ENCODE data around the gene DOP1B. TPM values are rescaled to one million over a fixed set of nuclear protein-coding genes. Genes with fewer than 3 reads are reported as not detected.
A peak's percentile ranks its signal among the peaks of the same experiment; 100 is the strongest.

The DOP1B gene
- total RNA-seq, 2 experiments from 2014 or later: 23.1 to 24.9 TPM

DNA sequence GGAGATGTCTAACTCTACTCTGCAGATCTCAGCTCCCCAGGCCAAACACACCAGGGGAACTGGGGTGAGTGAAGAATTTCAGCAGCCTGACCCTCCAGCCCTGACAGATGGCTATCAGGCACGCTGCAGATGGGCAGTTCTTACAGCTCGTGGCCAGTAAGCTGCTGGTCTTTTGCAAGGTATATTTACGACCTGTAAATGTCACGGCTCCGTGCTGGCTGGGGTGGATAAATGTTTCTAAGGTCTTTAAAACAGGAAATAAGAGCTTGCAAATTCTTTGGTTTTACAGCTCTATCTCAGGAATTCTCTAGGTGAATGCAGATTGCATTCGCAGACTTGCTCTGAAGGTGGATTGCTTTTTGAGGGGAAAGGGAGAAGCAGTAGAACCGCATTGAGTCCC is 10.1 kb downstream of the DOP1B start:
- Mint-ChIP-seq H3K27ac (no peak overlapping the region), H3K4me3 (no peak overlapping the region), H3K36me3 (ENCODE audit: low read depth) (peaks cover 40% of the 10 kb centered on the region), H3K4me1 (peaks cover 17% of the 10 kb centered on the region), H3K9me3 (no peaks in the 10 kb centered on the region), H3K27me3 (no peaks in the 10 kb centered on the region)
- no peak for DNase-seq
- CTCF ChIA-PET: interaction anchor here (1.4 kb wide), 1 partner anchor 8 kb away, joined by 3 read pairs; no protein-coding TSS in a partner anchor
- POLR2A ChIA-PET: no interaction called here

DNA sequence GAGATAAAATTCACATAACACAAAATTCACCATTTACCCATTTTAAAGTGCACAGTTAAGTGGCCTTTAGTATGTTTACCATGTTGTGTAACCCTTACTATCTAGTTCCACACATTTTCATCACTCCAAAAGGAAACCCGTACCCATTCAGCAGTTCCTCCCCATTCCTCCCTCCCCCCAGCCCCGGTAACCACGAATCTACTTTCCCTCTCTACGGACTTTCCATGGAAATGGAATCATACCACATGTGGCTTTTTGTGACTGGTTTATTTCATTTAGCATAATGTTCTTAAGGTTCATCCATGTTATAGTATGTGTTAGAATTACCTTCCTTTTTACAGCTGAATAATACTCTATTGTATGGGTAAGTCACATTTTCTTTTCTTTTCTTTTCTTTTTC is 10.9 kb downstream of the DOP1B start:
- no peak for DNase-seq
- Mint-ChIP-seq H3K9me3 (no peaks in the 10 kb centered on the region), H3K4me1 (peaks cover 20% of the 10 kb centered on the region), H3K4me3 (no peak overlapping the region), H3K36me3 (ENCODE audit: low read depth) (peaks cover 41% of the 10 kb centered on the region), H3K27me3 (no peaks in the 10 kb centered on the region), H3K27ac (no peak overlapping the region)
- CTCF ChIA-PET: interaction anchor here (1.4 kb wide), 1 partner anchor 9 kb away, joined by 3 read pairs; no protein-coding TSS in a partner anchor
- POLR2A ChIA-PET: interaction anchor here (0.8 kb wide), 1 partner anchor 18 kb away, joined by 3 read pairs; no protein-coding TSS in a partner anchor

DNA sequence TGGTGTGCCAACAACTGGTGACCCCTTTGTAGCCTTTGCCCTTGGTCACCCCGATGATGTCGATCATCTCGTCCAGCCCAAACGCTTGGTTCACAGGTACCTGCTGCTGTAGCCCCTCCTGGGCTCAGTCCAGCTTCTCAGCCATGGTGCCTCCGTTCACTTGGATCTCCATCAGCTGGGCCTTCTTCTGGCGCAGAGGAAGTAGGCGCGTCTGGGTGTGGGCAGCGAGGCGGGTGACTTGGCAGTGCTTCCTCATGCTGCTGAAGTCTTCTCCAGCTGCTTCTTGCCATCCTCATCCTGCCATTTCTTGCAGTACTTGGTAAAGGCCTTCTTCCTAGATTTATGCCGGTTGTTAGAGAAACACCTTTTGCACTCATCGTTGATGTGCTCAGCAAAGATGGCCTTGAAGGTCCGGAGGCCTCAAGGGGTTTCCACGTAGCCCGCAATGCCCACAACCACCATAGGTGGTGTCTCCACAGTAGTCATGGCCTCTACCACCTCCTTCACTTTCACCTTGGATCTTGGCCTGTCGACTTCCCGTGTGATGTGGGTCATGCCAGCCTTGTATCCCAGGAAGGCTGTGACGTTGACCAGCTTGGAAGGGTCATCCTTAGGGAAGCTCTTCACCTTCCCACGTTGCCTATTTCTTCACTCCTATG is 13.0 kb downstream of the DOP1B start:
- ChIA-PET POLR2A (interaction anchor here (1.1 kb wide), 1 partner anchor 34 kb away, joined by 3 read pairs; no protein-coding TSS in a partner anchor), CTCF (interaction anchor here (0.6 kb wide), 1 partner anchor 18 kb away, joined by 3 read pairs; no protein-coding TSS in a partner anchor)
- no peaks in the 10 kb centered on the region for H3K9me3 Mint-ChIP-seq
- no peaks in the 10 kb centered on the region for H3K27me3 Mint-ChIP-seq
- H3K4me1 Mint-ChIP-seq: peaks cover 20% of the 10 kb centered on the region
- no peak overlapping the region for H3K27ac Mint-ChIP-seq
- H3K36me3 Mint-ChIP-seq (ENCODE audit: low read depth): peaks cover 35% of the 10 kb centered on the region
- DNase-seq: no peak
- H3K4me3 Mint-ChIP-seq: no peak overlapping the region

DNA sequence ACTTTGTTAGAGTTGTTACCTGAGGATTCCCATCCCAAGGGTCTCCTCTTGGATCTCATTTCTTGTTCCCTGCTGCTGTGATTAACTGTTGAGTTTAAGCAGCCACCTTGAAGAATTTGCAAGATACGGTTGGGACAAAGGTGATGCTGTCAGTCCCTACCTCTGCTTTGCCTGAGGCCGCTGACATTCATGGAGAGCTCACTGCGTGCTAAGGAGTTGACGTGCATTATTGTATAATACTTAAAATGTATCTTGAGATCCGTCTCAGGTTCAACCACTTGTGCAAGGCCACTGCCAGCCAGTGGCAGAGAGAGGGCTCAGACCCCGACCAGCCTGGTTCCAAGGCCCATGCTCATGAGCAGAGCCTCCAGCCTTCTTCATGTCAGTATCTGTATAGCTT is 14.2 kb downstream of the DOP1B start:
- ChIA-PET CTCF (no interaction called here), POLR2A (no interaction called here)
- Mint-ChIP-seq H3K36me3 (ENCODE audit: low read depth) (peaks cover 37% of the 10 kb centered on the region), H3K4me3 (no peak overlapping the region), H3K9me3 (no peaks in the 10 kb centered on the region), H3K27me3 (no peaks in the 10 kb centered on the region), H3K4me1 (peaks cover 29% of the 10 kb centered on the region), H3K27ac (no peak overlapping the region)
- no peak for DNase-seq

DNA sequence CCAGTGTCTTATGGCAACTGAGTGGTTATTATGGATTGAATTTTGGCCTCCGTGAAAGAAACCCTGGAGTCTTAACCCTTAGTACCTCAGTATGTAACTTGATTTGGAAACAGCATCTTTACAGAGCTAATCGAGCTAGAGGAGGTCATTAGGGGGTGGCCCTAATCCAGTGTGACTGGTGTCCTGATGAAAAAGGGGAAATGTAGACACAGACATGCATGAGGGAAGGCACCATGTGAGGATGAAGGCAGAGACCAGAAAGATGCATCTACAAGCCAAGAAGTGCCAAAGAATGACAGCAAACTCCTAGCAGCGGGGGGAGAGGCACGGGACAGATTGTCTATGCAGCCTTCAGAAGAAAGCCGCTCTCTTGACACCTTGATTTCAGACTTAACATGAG is 14.7 kb downstream of the DOP1B start:
- Mint-ChIP-seq H3K4me3 (no peak overlapping the region), H3K4me1 (peaks cover 33% of the 10 kb centered on the region), H3K36me3 (ENCODE audit: low read depth) (peaks cover 36% of the 10 kb centered on the region), H3K27ac (peak overlapping the region; percentile 53), H3K9me3 (no peaks in the 10 kb centered on the region), H3K27me3 (no peaks in the 10 kb centered on the region)
- no peak for DNase-seq
- ChIA-PET CTCF (no interaction called here), POLR2A (interaction anchor here (1.1 kb wide), 1 partner anchor 36 kb away, joined by 3 read pairs; the partner anchor contains the start of gene CBR3)

DNA sequence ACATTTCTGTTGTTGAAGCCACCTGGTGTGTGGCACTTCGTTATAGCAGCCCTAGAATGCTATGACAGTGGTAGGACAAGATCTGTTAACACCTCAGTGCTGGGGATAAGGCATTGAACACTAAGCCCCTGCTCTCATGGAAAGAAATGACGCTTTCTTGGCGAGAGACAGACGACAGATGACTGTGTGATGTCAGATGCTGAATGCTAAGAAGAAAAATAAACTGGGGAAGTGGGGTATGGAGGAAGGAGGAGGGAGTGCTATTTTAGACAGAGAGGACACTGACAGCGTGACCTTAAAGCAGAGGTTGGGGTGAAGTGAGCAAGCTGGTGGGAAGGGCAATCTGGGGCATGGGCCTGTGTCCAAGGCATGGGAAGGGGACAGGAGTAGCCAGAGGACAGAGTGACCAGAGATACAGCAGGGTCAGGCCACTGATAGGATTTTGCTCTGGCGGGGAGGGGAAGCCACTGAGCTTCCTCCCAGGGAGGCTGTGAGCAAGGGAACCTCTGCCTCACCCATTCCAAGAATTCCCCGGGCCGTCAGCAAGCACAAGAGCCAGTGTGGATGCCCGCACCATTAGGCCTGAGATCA is 15.2 kb downstream of the DOP1B start:
- Mint-ChIP-seq H3K9me3 (no peaks in the 10 kb centered on the region), H3K27me3 (no peaks in the 10 kb centered on the region), H3K27ac (peak overlapping the region; percentile 53), H3K4me1 (peaks cover 33% of the 10 kb centered on the region), H3K36me3 (ENCODE audit: low read depth) (peaks cover 31% of the 10 kb centered on the region), H3K4me3 (no peak overlapping the region)
- CTCF ChIA-PET: interaction anchor here (2.2 kb wide), 1 partner anchor 8 kb away, joined by 18 read pairs; no protein-coding TSS in a partner anchor
- DNase-seq: no peak
- POLR2A ChIA-PET: interaction anchor here (1.1 kb wide), 1 partner anchor 37 kb away, joined by 3 read pairs; the partner anchor contains the start of gene CBR3

DNA sequence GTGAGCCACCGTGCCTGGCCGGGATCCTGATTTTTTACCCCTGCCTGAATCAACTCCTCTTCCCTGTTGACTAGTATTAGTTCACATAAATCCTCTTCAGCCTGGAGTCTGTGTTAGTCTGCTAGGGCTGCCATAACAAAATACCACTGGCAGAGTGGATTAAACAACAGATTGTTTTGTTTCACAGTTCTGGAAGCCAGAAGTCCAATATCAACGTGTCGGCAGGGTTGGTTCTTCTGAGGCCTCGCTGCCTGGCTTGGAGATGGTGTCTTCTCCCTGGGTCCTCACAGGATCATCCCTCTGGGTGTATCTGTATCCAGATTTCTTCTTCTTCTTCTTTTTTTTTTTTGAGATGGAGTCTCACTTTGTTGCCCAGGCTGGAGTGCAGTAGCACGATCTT is 18.2 kb downstream of the DOP1B start:
- peak overlapping the region; percentile 93 for H3K27ac Mint-ChIP-seq
- H3K4me1 Mint-ChIP-seq: peaks cover 36% of the 10 kb centered on the region
- H3K27me3 Mint-ChIP-seq: no peaks in the 10 kb centered on the region
- peaks cover 18% of the 10 kb centered on the region for H3K36me3 Mint-ChIP-seq (ENCODE audit: low read depth)
- H3K4me3 Mint-ChIP-seq: no peak overlapping the region
- ChIA-PET CTCF (interaction anchor here (1.8 to 2.2 kb wide), 7 partner anchors 15 to 146 kb away, joined by 6 to 20 read pairs (median 16); partner anchors contain the start of gene MORC3), POLR2A (interaction anchor here (1.2 to 2.0 kb wide), 5 partner anchors 15 to 39 kb away, joined by 6 to 17 read pairs (median 10); partner anchors contain the start of genes CBR3 and DOP1B)
- no peak for DNase-seq
- H3K9me3 Mint-ChIP-seq: no peaks in the 10 kb centered on the region

DNA sequence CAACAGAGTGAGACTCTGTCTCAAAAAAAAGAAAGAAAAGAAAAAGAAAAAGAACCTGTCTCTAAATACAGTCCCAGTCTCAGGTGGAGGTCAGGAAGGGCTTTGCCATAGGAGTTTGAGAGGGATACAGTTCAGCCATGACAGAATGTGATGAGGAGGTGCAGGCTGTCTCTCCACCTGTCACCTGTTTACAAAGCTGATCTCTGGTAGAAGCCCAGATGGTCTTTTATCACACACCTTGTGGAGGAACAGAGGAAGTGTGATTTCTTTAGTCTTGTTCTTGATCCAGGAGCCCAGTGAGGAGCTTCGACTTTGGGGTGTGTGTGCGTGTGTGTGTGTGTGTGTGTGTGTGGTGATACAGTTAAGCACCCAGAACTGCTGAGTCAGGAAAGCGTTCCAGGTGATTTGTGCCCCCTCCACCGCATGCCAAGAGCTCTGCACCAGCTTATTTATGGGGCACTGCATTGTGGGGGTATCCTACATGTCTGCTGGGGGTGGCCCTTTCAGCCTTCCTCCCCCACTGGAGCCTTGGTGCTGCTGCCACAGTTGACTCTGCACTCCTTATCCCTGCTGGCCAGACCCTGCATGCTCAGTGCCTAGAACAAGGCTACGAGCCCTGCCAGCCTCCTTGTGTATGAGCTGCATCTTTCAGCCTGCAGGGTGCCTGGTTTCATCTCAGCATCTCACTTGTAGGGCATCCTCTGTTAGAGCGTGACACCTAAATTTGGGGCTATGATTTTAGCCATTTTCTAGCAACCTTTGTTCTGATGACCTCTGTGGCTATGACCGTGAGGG is 19.3 kb downstream of the DOP1B start:
- no peaks in the 10 kb centered on the region for H3K27me3 Mint-ChIP-seq
- H3K27ac Mint-ChIP-seq: no peak overlapping the region

DNA sequence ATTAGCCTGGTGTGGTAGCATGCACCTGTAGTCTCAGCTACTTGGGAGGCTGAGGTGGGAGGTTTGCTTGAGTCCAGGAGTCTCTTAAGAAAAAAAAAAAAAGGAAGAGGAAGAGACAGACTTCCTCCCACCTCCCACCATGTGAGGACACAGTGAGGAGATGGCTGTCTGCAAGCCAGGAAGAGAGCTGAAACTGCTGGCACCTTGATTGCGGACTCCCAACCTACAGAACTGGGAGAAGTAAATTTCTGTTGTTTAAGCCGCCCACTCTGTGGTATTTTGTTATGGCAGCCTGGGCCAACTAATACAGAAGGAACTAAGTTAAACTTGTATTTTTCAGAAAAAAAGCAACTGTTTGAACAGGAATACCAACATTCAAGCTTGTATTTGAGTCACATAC is 21.7 kb downstream of the DOP1B start:
- H3K9me3 Mint-ChIP-seq: no peaks in the 10 kb centered on the region
- peaks cover 14% of the 10 kb centered on the region for H3K36me3 Mint-ChIP-seq (ENCODE audit: low read depth)
- peaks cover 25% of the 10 kb centered on the region for H3K4me1 Mint-ChIP-seq

More for the DNA sequence above, 19.3 kb downstream of the DOP1B start:
- CTCF ChIA-PET: no interaction called here
- Mint-ChIP-seq H3K4me1 (peaks cover 34% of the 10 kb centered on the region), H3K9me3 (no peaks in the 10 kb centered on the region), H3K36me3 (ENCODE audit: low read depth) (peaks cover 13% of the 10 kb centered on the region), H3K4me3 (no peak overlapping the region)
- POLR2A ChIA-PET: interaction anchor here (1.1 kb wide), 2 partner anchors 19 to 210 kb away, joined by 3 read pairs; partner anchors contain the start of gene CHAF1B
- DNase-seq: no peak

DNA sequence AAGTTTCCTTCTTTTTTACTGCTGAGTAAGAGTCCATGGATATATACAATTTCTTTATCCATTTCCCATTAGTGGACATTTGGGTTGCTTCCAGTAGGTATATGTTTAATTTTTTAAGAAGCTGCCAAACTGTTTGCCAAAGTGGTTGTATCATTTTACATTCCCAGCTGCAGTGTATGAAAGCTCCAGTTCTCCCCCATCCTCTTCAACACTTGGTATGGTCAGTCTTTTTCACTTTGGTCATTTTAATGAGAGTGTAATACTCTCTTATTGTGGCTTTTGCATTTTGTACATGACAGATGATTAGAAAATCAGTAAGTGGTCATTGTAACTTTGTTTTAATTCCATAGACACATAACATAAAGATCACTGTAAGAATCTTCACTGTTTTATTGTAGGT is 22.5 kb downstream of the DOP1B start:
- Mint-ChIP-seq H3K9me3 (no peaks in the 10 kb centered on the region), H3K27me3 (no peaks in the 10 kb centered on the region), H3K4me3 (no peak overlapping the region), H3K4me1 (peaks cover 21% of the 10 kb centered on the region), H3K27ac (no peak overlapping the region), H3K36me3 (ENCODE audit: low read depth) (peaks cover 14% of the 10 kb centered on the region)
- no peak for DNase-seq
- POLR2A ChIA-PET: no interaction called here
- CTCF ChIA-PET: no interaction called here

More for the DNA sequence above, 21.7 kb downstream of the DOP1B start:
- no peak for DNase-seq
- H3K27ac Mint-ChIP-seq: no peak overlapping the region
- CTCF ChIA-PET: interaction anchor here (0.6 to 1.0 kb wide), 3 partner anchors 32 to 153 kb away, joined by 3 to 5 read pairs (median 3); no protein-coding TSS in a partner anchor
- no peak overlapping the region for H3K4me3 Mint-ChIP-seq
- H3K27me3 Mint-ChIP-seq: no peaks in the 10 kb centered on the region
- POLR2A ChIA-PET: interaction anchor here (0.6 to 1.3 kb wide), 2 partner anchors 14 to 141 kb away, joined by 3 read pairs; partner anchors contain the start of gene MORC3

DNA sequence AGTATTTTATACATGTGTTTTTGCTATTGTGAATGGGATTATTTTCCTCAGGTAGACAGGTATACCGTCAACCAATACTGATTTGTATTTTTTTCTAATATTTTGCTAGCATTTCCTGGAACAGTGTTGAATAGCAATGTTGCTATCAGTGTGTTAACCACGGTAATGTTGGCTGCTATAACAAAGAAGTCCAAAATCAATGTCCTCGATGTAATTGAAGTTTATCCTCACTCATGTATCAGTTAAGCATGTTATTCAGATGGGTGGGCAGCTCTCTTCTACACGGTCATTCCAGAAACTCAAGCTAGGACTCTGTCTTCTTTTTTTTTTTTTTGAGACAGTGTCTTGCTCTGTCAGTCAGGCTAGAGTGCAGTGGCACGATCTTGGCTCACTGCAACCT is 24.3 kb downstream of the DOP1B start:
- Mint-ChIP-seq H3K4me1 (peaks cover 12% of the 10 kb centered on the region), H3K36me3 (ENCODE audit: low read depth) (peaks cover 15% of the 10 kb centered on the region), H3K27ac (no peak overlapping the region), H3K4me3 (no peak overlapping the region), H3K9me3 (no peaks in the 10 kb centered on the region), H3K27me3 (no peaks in the 10 kb centered on the region)
- POLR2A ChIA-PET: no interaction called here
- DNase-seq: no peak
- CTCF ChIA-PET: no interaction called here

DNA sequence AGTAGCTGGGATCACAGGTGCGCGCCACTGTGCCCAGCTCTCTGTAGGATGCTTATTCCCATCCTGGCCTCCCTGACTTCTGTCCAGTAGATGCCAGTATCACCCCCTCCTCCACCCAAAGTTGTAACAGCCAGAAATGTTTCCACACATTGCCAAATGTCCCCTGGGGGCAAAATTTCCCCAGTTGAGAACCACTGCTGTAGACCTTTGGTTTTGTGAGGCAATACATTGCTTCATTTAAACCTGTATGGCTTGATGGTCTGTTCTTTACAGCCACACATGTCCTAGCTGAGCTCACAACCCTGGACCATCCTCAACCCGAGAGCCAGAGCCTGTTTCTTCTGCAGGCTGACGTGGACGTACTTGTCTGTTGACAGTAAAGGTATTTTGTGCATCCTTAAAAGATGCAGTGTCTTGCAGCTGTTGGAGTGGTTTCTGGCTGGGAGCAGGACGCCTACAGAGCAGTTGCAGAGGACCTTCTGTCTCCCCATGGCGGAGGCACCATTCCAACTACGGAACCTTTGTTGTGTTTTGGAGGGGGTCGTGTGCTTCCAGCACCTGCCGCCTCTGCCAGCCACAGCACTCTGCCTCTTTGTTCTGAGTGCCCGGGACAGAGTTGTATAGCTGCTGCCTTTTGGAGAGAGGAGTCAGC is 26.6 kb downstream of the DOP1B start:
- peaks cover 16% of the 10 kb centered on the region for H3K36me3 Mint-ChIP-seq (ENCODE audit: low read depth)
- H3K4me1 Mint-ChIP-seq: peaks cover 10% of the 10 kb centered on the region
- no peak for DNase-seq
- H3K27ac Mint-ChIP-seq: no peak overlapping the region
- CTCF ChIA-PET: interaction anchor here (1.2 kb wide), 1 partner anchor 20 kb away, joined by 3 read pairs; no protein-coding TSS in a partner anchor
- no peaks in the 10 kb centered on the region for H3K9me3 Mint-ChIP-seq
- H3K4me3 Mint-ChIP-seq: no peak overlapping the region
- H3K27me3 Mint-ChIP-seq: no peaks in the 10 kb centered on the region
- POLR2A ChIA-PET: no interaction called here
